C4-2B (cell line): ENCODE results near the gene VIPR1.

Source experiments
- H3K27ac ChIP-seq: fragments of 450-650 bp; 2 replicates; pipeline ENCODE4 v1.5.1; 2017
- ZFX ChIP-seq: fragments of 450-650 bp; IDR thresholded peaks from 2 replicates; pipeline ENCODE4 v1.6.1; 2017
- TF ChIP-seq, protein P1 (sequence below): fragments of 450-650 bp; conservative IDR thresholded peaks from 2 replicates; pipeline ENCODE4 v1.5.1; 2017; ENCODE audit warnings: mild to moderate bottlenecking

VIPR1 gene

DNA sequence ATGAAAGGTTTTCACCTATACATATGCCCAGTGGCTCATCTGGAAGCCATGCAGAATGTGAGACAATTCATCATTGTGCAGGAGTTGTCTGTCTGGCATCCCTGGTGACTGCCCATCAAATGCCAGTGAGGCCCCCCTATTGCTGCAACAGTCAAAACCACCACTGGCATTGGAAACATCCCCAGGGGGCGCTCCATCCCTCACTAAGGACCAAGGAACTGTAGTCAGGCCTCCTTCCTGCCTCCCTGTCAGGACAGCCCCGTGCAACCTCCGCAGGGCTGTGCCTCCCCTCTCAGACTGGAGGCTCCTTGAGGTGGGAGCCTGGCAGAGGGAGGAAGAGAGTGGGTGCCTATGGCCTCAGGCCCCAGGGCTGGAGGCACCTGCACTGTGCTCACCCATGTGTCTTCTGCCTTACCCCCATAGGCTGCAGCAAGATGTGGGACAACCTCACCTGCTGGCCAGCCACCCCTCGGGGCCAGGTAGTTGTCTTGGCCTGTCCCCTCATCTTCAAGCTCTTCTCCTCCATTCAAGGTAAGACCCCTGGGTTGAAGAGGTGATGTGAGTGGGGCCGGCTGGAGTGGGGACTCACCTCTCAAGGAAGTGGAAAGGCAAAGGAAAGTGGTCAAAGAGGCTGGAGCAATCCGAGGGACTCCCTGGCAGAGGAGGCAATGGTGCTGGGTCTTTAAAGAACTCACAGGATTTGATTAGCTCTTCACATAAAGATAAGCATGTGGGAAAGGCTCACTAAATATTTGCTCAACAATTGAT, 16.5 kb downstream of the VIPR1 start:
- TF ChIP-seq, protein P1, sequence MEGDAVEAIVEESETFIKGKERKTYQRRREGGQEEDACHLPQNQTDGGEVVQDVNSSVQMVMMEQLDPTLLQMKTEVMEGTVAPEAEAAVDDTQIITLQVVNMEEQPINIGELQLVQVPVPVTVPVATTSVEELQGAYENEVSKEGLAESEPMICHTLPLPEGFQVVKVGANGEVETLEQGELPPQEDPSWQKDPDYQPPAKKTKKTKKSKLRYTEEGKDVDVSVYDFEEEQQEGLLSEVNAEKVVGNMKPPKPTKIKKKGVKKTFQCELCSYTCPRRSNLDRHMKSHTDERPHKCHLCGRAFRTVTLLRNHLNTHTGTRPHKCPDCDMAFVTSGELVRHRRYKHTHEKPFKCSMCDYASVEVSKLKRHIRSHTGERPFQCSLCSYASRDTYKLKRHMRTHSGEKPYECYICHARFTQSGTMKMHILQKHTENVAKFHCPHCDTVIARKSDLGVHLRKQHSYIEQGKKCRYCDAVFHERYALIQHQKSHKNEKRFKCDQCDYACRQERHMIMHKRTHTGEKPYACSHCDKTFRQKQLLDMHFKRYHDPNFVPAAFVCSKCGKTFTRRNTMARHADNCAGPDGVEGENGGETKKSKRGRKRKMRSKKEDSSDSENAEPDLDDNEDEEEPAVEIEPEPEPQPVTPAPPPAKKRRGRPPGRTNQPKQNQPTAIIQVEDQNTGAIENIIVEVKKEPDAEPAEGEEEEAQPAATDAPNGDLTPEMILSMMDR: no peak
- no peak for TF ChIP-seq ZFX
- no peak overlapping the region for H3K27ac ChIP-seq

DNA sequence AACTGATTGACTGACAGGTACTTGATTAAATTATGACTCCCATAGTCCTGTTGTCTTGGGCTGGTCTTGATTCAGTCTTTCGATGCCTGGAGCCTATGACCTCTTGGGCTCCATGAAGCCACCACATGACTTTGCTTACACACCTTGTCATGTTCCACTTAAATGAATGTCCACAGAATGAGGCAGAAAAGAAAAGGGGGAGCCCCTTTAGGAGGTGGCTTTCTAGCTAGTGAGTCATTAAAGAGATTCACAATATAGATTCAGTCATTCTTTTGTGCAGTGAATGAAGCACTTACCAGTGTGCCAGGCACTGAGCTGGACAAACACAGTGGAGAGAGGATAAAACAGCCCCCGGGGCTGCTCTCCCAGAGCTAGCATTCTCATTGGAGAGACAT, 17.1 kb downstream of the VIPR1 start:
- H3K27ac ChIP-seq: no peak overlapping the region
- TF ChIP-seq ZFX: no peak
- TF ChIP-seq, protein P1: no peak

DNA sequence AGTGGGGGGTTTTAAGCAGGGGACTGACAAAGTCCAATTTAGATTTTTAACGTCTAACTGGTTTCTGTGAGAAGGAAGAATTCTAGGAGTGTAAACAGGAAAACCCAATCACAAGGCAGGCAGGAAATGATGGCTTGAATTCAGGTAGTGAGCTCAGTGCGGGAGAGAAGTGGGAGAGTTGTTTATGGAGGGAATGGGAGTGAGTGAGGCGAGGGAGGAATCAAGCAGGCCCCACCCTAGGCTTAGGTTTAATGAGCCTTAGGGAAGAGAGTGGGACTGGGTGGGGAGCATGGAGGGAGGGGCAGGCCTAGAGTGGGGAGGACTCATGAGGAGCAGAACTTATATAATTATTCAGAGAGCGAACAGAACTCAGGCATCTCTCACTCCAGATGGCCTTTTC, 17.9 kb downstream of the VIPR1 start:
- TF ChIP-seq, protein P1: no peak
- no peak for TF ChIP-seq ZFX
- no peak overlapping the region for H3K27ac ChIP-seq

DNA sequence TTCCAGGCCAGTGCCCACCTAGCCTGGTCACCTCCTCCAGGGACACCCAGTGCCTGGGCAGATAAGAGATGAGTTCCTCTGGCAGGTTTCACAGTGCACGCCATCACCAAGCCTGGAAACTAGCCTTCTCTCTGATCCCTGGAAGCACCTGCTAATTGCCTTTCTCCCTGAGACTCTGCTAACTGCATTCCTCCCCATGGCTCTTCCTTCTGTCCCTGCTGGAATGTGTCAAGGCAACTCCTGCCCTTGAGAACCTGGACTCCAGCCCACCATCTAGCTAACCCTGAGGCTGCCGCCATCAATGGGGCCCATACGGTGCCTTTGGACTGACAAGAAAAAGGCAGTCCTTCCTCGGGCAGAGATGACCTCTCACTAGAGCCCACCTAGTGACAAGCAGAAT, 18.5 kb downstream of the VIPR1 start:
- no peak overlapping the region for H3K27ac ChIP-seq
- TF ChIP-seq ZFX: no peak
- TF ChIP-seq, protein P1: no peak

DNA sequence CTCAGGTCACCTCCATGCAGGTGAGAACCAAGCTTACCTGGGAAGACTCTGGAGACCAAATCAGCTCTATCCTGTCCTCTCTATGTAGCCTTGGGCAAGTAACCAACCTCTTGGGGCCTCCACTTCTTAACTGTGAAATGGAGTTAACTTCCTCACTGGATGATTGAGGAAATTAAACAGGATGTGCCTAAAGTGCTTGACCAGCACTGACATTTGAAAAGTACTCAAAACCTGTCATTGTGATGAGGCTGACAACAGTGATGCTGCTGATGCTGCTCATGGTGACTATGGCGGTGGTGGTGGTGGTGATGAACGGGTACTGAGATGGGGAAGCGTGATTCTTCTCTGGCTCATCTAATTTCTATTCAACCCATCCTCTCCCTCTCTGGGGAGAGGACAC, 22.3 kb downstream of the VIPR1 start:
- H3K27ac ChIP-seq: no peak overlapping the region
- TF ChIP-seq, protein P1: no peak
- TF ChIP-seq ZFX: no peak

DNA sequence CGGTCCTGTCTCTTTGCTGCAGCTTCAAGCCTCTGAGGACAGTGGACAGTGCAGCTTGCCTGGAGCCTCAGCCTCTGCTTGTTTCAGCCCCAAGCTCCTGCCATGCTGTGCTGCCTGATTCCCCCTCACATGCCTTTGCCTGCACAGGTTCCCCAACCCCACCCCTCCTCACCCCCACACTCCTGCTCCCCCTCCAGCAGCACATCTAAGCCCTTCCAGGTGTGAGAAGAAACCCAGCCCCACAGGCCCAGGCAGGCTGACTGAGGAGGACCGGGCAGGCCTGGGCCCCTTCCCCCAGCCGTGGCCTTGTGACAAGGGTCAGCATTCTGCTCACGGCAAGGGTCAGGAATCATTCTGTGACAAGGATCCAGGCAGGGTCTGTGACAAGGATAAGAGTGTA, 22.8 kb downstream of the VIPR1 start:
- no peak overlapping the region for H3K27ac ChIP-seq
- TF ChIP-seq ZFX: no peak
- TF ChIP-seq, protein P1: no peak

DNA sequence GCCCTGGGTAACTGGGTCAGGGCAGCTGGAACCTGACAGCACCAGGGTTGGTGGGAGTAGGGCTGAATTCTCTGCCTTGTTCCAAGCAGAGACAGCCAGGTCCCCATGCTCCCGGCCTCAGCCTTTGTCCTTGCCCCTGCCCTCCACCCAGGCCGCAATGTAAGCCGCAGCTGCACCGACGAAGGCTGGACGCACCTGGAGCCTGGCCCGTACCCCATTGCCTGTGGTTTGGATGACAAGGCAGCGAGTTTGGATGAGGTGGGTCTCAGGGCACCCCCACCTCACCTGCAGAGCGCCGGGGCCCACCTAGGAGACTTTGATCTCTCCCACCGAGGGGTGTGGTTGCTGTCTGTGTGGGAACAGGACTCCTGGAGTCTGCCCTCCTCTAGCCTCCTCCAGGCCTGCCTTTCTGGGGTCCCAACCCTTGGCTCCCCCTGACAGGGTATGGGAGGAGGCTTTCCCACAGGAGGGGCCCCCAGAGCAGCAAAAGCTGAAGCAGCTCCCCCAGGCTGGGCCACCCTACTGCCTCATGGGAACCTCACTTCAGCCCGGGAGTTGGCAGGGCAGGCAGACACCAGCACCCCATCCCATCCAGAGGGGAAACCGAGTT, 23.4 kb downstream of the VIPR1 start:
- no peak for TF ChIP-seq ZFX
- TF ChIP-seq, protein P1: no peak
- no peak overlapping the region for H3K27ac ChIP-seq
